ENCODE measurements around the gene SOAT2.

The SOAT2 gene

DNA sequence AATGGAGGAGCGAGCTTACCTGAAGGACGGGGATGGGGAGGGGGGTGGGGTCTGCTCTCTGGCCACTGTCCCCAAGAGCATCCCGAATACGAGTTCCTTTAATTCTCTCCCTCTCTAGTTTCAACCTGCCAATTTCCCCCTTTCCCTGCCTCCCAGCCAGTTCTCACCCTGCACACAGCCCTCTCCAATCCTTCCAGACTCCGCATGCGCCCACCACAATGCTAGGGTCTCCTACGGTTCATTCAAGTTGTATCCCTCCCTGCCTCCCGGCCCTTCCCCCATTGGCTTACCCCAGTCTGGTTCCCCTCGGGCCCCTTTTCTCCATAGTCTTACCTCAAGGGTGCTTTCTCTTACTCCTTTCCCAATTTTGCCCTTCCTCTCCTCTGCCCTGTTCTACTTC is 6.5 kb upstream of the SOAT2 start:
- H3K4me3 ChIP-seq (replicated peaks; ENCODE audit: low read depth, low read length), result peak overlapping the region; percentile 52
- no peak for DNase-seq (ENCODE audit: extremely low read depth, low read depth)
- TF ChIP-seq, protein P1, sequence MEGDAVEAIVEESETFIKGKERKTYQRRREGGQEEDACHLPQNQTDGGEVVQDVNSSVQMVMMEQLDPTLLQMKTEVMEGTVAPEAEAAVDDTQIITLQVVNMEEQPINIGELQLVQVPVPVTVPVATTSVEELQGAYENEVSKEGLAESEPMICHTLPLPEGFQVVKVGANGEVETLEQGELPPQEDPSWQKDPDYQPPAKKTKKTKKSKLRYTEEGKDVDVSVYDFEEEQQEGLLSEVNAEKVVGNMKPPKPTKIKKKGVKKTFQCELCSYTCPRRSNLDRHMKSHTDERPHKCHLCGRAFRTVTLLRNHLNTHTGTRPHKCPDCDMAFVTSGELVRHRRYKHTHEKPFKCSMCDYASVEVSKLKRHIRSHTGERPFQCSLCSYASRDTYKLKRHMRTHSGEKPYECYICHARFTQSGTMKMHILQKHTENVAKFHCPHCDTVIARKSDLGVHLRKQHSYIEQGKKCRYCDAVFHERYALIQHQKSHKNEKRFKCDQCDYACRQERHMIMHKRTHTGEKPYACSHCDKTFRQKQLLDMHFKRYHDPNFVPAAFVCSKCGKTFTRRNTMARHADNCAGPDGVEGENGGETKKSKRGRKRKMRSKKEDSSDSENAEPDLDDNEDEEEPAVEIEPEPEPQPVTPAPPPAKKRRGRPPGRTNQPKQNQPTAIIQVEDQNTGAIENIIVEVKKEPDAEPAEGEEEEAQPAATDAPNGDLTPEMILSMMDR (IDR thresholded peaks at IDR 0.05; ENCODE audit: low read depth, low read length, missing control alignments), result no peak

DNA sequence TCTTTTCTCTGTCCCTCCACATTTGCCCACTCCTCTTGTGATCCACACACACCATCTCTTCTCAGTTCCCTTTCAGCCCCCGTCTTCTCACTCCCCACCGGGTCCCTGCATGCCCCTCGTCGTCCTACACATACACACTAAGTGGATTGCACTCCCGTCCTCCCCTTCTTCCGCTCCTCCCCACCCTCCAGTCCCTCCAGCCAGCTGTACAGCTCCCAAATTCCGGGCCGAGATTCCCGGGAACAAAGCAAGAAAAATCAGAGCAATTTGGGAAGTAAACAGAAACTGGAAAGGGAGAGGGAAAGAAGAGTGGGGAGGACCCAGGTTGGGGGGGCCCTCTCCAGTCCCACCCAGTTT is 6.1 kb upstream of the SOAT2 start:
- H3K4me3 ChIP-seq (replicated peaks; ENCODE audit: low read depth, low read length), result peak overlapping the region; percentile 52
- TF ChIP-seq, protein P1 (IDR thresholded peaks at IDR 0.05; ENCODE audit: low read depth, low read length, missing control alignments), result no peak
- no peak for DNase-seq (ENCODE audit: extremely low read depth, low read depth)

- DNase-seq (ENCODE audit: extremely low read depth, low read depth), result no peak
- H3K4me3 ChIP-seq (replicated peaks; ENCODE audit: low read depth, low read length), result peak within 1 kb of the TSS; percentile 52
- TF ChIP-seq, protein P1 (IDR thresholded peaks at IDR 0.05; ENCODE audit: low read depth, low read length, missing control alignments), result no peak
These were observed 5.5 kb upstream of the SOAT2 start, which contains the start of gene IGFBP6 for GRCh38 chr12:53097564-53098353. TSS of gene IGFBP6 (plus strand) at chr12:53097667. CDS start at chr12:53097718, 51 bp downstream.

GRCh38 chr12:53098354-53098981 is 4.8 kb upstream of the SOAT2 start:
- peak overlapping the region; percentile 52 for H3K4me3 ChIP-seq (replicated peaks; ENCODE audit: low read depth, low read length)
- DNase-seq (ENCODE audit: extremely low read depth, low read depth), result no peak
- TF ChIP-seq, protein P1 (IDR thresholded peaks at IDR 0.05; ENCODE audit: low read depth, low read length, missing control alignments), result no peak

- peak overlapping the region; percentile 52 for H3K4me3 ChIP-seq (replicated peaks; ENCODE audit: low read depth, low read length)
- DNase-seq (ENCODE audit: extremely low read depth, low read depth), result peak; percentile 93
- TF ChIP-seq, protein P1 (IDR thresholded peaks at IDR 0.05; ENCODE audit: low read depth, low read length, missing control alignments), result peak; percentile 93
These were observed 4.0 kb upstream of the SOAT2 start for GRCh38 chr12:53099071-53099882.

DNA sequence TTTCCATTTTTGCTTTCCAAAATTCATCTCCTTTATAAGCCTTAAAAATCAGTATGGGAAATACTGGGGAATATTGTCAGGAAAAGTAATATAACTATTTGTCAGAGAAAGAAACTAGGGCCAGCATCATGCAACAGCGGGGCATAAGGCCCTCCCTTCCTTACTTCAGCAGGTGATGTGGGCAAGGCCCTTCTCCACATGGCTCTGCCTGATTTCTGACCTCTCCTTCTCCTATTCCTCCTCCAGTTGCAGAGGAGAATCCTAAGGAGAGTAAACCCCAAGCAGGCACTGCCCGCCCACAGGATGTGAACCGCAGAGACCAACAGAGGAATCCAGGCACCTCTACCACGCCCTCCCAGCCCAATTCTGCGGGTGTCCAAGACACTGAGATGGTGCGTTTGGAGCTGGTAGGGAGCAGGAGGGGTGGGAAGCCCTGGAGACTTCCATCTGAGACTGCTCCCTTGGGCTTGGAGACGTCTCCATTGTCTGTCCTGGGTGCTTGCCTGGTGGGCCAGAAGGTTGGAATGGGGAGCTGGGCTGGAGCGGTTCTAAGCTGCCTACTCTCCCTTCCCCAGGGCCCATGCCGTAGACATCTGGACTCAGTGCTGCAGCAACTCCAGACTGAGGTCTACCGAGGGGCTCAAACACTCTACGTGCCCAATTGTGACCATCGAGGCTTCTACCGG is 2.7 kb upstream of the SOAT2 start:
- H3K4me3 ChIP-seq (replicated peaks; ENCODE audit: low read depth, low read length), result no peak overlapping the region
- TF ChIP-seq, protein P1 (IDR thresholded peaks at IDR 0.05; ENCODE audit: low read depth, low read length, missing control alignments), result no peak
- no peak for DNase-seq (ENCODE audit: extremely low read depth, low read depth)

Measured in HFF-Myc (cell line).